Sigmoid colon (tissue), 4 donors: ENCODE results near the gene CD24.

Source experiments
- EP300 ChIP-seq, 4 donors: sonication (generic); formaldehyde crosslinking; IDR thresholded peaks; one replicate each; pipeline ENCODE4 v1.6.1; 2017; ENCODE audit warnings: antibody characterized with exemption in 4 of 4
- POLR2A ChIP-seq, 2 donors: fragments of 450-650 bp; IDR thresholded peaks; one replicate each; pipeline ENCODE4 v1.6.1; 2016; ENCODE audit warnings: antibody characterized with exemption in 2 of 2, mild to moderate bottlenecking in 2 of 2, moderate library complexity in 2 of 2
- POLR2AphosphoS5 ChIP-seq, 4 donors: sonication (generic); formaldehyde crosslinking; IDR thresholded peaks; one replicate each; pipeline ENCODE4 v1.6.1; 2017; ENCODE audit warnings: antibody characterized with exemption in 4 of 4
- TF ChIP-seq, protein P1 (sequence below), 4 experiments: fragments of 450-650 bp in 3 of 4; fragments of 200-600 bp in 1 of 4; IDR thresholded peaks; one replicate each; pipeline ENCODE4 v1.5.1; 2016 to 2019; ENCODE audit warnings: antibody characterized with exemption in 4 of 4, mild to moderate bottlenecking in 3 of 4, moderate library complexity in 2 of 4

DNA sequence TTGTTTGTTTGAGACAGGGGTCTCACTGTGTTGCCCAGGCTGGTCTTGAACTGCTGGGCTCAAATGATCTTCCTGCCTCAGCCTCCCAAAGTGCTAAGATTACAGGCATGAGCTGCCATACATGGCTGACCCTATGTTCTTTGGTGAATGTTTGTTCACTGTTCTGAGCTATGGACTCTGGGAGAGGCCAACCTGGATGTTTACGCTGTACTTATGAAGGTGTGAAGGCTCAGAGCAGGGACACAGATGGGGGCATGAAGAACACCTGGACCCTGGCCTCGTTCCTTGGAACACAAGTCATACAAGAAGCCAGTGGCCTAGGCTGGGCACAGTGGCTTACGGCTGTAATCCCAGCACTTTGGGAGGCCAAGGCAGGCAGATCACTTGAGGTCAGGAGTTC is 21.1 kb upstream of the CD24 start:
- TF ChIP-seq, protein P1, sequence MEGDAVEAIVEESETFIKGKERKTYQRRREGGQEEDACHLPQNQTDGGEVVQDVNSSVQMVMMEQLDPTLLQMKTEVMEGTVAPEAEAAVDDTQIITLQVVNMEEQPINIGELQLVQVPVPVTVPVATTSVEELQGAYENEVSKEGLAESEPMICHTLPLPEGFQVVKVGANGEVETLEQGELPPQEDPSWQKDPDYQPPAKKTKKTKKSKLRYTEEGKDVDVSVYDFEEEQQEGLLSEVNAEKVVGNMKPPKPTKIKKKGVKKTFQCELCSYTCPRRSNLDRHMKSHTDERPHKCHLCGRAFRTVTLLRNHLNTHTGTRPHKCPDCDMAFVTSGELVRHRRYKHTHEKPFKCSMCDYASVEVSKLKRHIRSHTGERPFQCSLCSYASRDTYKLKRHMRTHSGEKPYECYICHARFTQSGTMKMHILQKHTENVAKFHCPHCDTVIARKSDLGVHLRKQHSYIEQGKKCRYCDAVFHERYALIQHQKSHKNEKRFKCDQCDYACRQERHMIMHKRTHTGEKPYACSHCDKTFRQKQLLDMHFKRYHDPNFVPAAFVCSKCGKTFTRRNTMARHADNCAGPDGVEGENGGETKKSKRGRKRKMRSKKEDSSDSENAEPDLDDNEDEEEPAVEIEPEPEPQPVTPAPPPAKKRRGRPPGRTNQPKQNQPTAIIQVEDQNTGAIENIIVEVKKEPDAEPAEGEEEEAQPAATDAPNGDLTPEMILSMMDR (IDR thresholded peaks at IDR 0.05), result no peak
- no peak for TF ChIP-seq POLR2AphosphoS5 (IDR thresholded peaks at IDR 0.05)
- TF ChIP-seq POLR2A (IDR thresholded peaks at IDR 0.05), result no peak
- TF ChIP-seq EP300 (IDR thresholded peaks at IDR 0.05), result no peak
